Activated T-cell treated with anti-CD3 and anti-CD28 coated beads for 48 hours (primary cell): Measurements from ENCODE around the gene ASB2.

Experiments
- DNase-seq: peaks from one replicate; pipeline ENCODE4 v3.0.0-alpha.2; 2020; ENCODE audit warnings: low read depth

Gene ASB2

DNA sequence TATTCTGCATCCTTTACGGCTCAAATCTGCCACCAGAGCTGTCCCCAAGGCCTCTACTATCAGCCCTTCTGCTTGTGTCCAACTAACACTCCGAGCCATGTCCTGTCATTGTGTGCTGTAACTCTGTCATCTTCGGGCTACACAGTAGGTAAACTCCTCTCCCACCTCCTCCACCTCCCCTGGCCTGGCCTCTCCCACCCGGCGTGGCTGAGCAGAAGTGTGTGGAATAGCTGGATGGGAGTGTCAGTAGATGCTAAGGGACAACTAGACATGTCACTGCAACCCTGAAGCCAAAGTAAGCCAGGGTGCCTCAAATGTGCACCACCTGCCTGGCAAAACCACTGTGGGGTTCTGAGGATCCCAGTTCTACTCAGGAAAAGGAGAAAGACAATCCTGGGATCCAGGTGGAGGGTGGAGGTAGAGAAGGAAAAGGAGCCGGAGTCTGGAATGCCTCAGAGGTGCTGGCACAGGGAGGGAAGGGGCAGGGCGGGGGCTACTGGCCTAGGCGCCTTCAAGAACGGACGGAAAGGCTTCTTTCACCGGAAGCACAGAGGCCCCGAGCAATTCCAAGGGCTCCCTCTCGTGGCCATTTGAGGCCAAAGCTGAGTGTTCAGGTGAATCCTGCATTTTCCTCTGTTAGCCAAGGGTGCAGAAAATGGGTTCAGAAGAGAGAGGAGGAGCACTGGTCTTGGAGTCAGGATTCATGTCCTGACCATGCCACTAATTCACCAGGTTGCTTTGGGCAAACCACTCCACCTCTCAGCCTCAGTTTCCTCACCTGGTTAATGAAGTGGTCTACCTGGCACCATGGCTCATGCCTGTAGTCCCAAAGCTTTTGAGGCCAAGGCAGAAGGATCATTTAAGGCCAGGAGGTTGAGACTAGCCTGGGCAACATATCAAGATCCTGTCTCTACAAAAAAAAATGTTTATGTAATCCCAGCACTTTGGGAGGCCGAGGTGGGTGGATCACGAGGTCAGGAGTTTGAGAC is 69.7 kb downstream of the ASB2 start:
- peak; percentile 61 for DNase-seq

DNA sequence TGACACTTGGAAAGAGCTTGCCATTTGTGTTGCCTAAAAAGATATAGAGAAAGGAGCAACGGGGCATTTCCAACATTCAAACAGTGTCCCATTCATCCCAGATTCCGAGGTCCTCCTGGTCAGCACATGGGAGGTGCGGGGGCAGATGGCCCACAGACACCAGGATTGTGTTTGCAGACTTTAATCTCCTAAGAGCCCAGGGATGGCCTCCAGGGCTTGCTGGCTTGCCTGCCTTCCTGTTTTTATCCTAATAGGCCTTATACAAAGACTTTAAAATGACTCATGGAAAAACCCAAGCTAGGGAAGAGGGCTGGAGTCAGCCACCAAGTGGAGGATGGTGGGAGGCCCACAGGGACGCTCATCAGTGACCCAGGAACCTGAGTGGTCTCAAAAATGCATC is 70.7 kb downstream of the ASB2 start:
- no peak for DNase-seq

DNA sequence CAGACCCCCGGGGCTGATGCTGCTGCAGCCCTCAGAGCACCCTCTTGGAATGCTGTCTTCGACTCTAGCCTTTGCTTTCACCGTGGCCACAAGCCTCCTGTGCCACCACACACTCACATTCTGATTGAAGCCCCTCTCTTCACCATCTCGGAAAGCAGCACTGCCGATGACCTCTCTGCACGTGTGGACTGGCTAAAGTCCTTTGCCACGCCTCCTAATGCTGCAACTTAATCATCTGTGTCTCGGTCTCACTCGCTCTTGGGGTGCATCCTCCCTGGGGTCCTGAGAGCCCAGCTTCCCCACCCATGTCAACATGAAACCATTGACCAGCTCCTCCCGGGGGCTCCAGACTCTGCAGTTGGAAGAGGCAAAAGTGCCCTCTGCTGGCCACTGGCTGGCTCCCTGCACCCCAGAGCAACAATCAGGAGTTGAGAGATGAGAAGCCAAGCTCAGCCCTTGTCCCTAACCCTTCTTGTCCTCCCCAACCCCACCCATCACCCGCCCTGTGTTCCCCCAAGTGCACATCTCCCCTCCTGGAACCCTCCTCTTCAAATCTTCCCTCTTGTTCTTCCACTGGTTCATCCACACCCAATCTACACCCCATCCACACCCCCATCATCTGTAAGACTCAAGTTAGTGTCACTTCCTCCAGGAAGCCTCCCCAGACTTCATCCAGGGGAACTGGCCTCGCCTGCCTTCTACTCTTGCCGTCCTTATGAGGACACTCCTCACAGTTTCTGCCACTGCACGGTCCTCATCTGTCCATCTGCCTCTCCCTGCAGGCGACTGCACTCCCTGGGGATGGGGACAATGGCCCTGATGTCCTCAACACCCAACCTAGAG is 72.8 kb downstream of the ASB2 start:
- DNase-seq: no peak

DNA sequence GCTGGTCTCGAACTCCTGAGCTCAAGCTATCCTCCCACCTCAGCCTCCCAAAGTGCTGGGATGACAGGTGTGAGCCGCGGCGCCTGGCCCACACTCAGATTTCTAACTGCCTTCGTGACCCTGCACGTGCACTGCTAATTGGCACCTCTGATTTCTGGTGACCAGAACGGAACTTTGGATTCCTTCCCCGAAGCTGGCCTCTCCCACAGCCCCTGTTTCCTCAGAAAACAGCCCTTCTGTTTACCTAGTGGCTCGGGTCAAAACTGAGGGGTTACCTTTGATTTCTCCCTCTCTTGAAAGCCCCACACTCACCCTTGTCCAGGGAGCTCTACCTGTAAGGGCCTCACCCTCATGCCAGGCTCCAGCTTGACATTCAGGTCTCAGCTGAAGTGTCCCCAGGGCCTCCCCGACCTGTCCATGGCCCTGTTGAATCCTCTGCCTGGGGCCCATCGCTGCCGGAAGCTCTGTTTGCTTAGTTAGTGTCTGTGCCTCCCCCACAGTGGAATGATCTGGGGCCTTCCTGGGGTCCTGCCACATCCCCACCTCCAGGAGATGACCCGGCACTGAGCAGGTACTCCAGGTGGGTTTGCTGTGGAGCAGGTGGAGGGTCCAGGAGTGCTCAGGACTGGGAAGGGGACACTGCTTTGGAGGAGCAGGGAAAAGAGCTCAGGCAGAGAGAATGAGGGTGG is 73.6 kb downstream of the ASB2 start:
- no peak for DNase-seq

DNA sequence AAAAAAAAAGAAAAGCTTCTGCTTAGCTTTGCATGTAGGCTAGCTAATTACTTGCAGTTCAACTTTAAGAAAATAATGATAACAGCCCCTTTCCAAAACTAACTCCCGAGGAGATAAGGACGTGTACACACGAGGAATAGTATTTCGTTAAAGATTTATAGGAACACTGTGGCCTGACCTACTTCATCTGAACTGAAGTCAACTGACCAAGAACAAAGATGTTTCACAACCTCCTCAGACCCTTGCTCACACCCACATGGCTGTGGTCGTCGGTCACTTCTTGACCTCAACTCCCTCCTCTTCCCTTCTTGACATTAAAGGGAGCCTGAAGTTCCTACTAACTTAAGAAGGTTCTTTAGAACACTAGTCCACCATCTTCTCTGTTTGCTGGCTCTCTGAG is 74.6 kb downstream of the ASB2 start:
- DNase-seq: no peak

DNA sequence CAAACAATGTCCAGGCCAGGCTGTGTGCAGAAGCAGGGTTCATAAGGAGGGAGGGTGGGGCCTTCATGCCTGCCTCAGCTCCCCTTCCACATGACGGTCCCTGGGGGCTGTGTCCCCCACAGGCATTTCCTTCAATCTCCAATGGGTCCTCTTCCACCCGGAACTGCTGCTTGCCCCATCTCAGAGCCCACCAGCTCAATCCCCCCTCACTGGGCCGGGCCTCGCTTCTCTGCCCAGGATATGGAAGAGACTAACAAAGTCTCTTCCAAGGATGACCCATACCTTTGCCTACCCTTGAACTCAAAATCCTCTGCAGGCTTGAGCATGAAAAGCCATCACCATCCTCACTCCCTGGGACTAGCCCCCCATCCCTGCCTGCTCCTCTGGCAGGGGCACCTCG is 77.6 kb downstream of the ASB2 start:
- DNase-seq: no peak

DNA sequence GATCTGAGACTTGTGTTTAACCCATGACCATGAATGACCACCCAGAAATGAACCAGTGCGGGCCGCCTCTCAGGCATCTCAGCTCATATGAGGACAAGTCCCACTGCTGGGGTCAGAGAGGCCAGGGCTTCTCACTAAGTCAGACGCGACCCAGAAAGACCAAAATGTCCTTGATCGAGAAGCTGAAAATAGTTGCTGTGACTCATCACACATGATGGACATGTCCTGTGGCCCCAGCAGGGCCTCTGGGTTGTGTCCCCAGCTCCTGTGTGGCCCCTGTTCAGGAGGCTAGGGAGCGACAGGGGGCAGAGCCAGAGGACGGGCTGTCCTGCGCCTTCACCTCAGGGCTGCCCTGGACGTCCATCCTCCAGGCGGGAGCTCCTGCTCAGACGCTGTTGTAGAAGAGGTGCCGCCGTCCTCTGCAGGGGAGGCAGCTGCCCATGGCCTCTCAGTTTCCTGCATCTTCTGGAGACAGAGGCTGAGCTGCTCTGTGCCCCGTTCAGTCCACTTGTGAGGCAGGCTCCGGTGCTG is 78.2 kb downstream of the ASB2 start:
- DNase-seq: no peak

DNA sequence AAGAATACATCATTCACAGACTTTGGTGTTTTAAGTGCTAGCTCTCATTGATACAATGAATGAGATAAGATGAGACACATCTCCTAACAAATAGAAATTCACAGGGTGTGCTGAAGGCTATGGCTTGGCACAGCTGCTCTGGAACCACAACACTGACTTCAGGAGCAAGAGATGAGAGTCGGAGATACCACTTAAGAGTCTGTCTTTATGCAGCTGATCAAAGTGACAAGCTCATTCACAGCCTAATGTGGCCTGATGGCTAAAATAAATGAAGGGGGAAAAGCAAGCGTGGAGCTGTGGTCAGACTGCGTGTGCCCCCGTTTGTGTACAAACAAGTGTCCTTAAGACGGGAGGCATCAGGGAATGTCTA is 78.9 kb downstream of the ASB2 start:
- no peak for DNase-seq

DNA sequence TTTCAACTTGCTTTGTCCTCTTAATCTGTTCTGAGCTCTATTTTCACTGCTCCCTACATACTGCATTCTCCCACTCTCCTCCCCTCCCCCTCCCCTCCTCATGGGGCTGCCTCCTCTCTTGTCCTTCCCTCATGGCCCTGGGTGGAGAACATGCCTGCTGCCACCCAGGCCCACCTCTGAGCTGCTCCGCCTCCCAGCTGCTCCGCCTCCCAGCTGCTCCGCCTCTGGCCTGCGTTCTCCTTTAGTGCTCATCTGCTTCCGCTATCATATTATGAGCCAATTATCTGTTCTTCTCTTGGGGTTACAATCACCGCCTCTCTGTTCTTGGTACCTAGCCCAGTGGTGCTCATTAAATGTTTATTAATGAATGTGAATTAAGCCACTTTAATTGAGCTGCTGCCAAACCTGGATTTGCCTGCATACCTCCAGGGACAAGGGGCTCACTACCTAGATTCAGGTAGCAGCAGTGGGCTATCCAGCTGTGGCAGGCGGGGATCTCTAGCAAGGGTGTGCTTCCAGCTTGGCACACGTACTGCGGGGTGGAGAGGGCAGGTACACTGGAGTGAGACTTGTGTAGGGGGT is 81.3 kb downstream of the ASB2 start:
- no peak for DNase-seq

DNA sequence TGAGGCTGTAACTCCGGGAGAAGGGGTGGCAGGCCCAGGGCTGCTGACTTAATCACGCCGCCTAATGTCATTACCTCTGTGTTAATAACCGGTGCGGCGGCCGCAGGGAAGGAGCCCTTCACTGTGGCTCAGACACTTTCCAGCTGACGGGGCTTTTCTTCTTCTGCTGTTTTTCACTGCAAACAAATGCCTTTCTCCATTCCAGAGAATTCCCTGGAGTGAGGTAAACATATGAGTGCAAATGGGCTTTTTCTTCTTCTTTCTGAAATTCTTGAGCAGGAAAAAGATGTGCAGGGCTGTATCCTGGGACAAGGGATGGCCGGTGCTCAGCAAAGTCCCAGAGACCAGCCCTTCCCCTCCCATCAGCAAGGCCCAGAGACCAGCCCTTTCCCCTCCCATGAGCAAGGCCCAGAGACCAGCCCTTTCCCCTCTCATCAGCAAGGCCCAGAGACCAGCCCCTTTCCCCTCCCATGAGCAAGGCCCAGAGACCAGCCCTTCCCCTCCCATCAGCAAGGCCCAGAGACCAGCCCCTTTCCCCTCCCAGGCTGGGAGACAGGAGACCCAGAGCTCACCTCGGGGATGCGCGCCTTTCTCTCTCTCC is 82.6 kb downstream of the ASB2 start:
- DNase-seq: no peak

DNA sequence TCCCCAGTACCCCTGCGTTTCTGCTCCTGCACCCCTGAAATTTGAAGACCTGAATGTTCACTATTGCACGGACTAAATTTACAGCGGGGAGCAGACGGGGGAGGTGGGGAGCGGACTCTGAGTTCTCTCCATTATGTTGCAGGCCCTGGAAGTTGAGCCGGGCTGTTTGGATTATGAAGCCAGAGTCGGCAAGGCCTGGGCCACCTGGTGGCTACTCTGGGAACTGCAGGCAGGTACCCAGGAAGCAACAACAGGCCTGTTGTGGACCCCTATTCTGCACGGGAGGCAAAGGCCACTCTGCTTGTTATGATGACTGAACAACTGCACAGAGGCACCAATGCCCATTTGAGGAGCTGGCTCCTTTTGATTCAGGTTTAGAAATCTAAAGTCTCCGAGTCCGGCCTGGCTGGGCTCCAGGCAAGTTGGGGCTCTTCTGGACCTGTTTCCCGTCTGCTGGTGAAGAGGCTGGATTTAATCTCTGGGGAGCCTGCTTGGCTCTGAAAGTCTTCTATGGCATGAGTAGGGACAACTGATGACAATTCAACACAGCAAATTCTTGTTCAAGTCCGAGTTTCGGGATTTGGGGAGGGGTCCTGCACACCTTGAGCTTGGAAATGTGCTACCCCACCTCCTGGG is 83.3 kb downstream of the ASB2 start:
- peak; percentile 64 for DNase-seq

DNA sequence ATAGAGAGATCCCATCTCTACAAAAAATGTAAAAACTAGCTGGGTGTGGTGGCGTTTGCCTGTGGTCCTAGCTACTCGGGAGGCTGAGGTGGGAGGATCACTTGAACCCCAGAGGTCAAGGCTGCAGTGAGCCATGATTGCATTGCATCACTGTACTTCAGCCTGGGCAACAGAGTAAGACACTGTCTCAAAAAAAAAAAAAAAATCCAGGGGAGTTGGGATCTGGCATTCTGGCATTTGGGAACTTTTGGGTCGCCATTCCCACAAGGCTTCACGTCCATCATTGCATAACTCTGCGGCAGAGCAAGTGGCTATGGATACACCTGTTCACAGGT is 83.9 kb downstream of the ASB2 start:
- DNase-seq: no peak

DNA sequence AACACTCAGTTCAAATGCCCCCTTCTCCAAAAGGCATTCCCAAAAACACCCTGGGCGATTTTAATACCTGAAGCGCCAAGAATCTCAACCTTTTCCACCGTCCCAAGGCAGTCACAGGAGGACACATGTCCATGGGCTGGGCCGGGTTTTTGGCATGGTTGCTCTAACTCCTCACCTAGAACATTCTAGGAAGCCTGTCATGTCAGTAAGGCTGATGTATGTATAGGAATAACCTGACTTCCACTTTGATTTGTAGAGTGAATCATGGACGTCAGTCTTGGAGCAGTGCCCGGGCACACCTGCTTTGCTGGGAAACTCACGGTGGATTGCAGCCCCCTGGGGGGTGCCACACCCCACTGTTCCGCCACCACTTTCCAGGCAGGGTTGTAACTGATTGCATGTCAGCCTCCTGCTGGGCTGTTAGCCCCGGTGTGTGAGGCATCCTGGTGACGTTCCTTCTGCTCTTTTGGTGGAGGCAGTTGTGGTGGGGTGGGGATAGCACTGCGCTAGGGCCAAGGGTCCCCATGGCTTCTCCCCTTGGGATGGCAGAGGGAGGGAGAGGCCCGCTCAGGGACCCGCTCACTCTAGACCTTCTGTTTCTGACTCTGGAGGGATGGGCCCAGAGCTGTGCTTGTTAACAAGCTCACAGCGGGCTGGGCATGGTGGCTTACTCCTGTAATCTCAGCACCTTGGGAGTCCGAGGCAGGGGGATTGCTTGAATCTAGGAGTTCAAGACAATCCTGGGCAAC is 84.4 kb downstream of the ASB2 start:
- DNase-seq: no peak

DNA sequence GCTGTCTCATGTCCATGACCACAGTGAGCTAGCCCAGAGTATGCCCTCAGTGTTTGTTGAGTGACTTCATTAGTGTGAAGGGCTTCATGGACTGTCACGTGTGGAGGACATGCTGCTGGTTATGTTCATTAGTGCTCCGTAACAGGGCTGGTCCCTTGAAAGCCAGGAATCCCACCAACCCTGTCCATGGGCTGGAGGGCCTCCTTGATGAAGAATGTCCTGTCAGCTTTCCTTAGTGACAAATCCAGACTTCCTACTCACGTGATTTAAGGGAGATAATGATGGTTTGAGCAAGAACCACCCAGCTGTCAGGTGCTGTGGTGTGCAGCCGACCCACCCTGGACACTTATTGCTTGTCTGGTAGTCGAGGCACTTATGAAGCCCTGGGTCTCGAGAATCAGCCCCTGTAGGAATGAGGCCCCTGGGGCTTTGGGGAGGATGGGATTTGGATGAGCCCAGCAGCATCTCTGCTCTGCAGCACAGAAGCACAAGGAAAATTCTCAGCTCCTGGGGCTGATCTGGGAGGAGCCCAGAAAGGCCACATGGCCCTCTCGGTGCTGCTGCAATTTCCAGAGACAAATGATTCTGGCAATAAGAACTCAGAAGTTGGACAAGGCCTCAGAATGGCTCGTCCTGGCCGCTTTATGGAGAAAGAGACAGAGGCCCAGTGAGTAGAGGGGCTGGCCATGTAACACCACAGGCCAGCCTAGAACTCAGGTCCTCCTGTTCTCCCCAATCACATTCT is 86.5 kb downstream of the ASB2 start:
- no peak for DNase-seq

DNA sequence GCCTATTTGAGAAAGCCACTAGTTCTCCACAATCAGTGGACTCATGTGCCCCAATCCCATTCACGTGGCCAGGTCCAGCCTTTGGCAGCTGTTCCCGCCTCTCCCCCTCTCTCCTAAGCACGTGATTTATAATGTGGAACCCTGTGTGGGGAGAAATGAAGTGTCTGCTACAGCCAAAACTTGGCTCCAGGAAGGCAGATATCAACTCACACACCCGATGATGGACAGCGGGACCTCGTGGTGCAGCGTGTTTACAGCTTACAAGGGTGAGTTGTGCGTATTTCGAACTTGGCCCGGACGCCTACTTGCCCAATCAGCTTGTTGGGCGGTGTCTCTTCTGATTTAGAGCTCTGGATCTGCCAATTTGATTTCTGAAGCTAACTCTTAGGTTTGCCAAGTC is 87.4 kb downstream of the ASB2 start:
- DNase-seq: no peak

DNA sequence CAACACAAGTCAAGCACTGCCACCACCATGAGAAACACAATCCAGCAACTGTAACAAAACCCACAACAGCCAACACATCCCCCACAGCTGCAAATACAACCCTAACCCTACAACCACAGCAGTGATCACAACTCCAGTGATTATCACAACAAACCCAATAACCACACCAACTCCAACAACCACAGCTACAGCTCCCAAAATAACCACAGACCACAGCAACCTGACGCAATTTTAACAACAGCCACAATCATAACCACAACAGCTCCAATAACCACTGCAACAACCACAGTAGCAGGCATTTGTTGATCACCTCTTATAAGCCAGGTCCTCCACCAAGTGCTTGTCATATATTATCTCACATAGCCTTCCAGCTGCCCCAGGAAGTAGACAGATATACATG is 91.4 kb downstream of the ASB2 start:
- no peak for DNase-seq
